HG02852 (cell line): Measurements from ENCODE around the gene PLCB4.

Source experiments
- ATAC-seq: cut with Tn5 transposase; IDR thresholded peaks from one replicate; pipeline ENCODE4 v1.9.1; 2021; ENCODE audit warnings: mild to moderate bottlenecking, moderate library complexity; ENCODE audit not compliant: unreplicated experiment

Gene PLCB4

GRCh38 chr20:9100691-9101090, 31.8 kb downstream of the PLCB4 start:
- ATAC-seq: no peak

GRCh38 chr20:9102456-9102855, 33.6 kb downstream of the PLCB4 start:
- ATAC-seq: no peak

- no peak for ATAC-seq
Measured at GRCh38 chr20:9103955-9104354, 35.1 kb downstream of the PLCB4 start.

- no peak for ATAC-seq
Measured at GRCh38 chr20:9108260-9108659, 39.4 kb downstream of the PLCB4 start.

GRCh38 chr20:9109566-9109965, 40.7 kb downstream of the PLCB4 start:
- ATAC-seq: no peak

- no peak for ATAC-seq
Measured at GRCh38 chr20:9110365-9110764, 41.5 kb downstream of the PLCB4 start.

GRCh38 chr20:9110916-9111432, 42.1 kb downstream of the PLCB4 start:
- ATAC-seq: no peak

- no peak for ATAC-seq
Measured at GRCh38 chr20:9112541-9113515, 43.9 kb downstream of the PLCB4 start.

GRCh38 chr20:9114709-9115108, 45.8 kb downstream of the PLCB4 start:
- no peak for ATAC-seq

GRCh38 chr20:9117548-9117947, 48.7 kb downstream of the PLCB4 start:
- ATAC-seq: no peak

- no peak for ATAC-seq
Measured at GRCh38 chr20:9119776-9120175, 50.9 kb downstream of the PLCB4 start.

- ATAC-seq: no peak
Measured at GRCh38 chr20:9121211-9121610, 52.3 kb downstream of the PLCB4 start.

GRCh38 chr20:9122571-9122970, 53.7 kb downstream of the PLCB4 start:
- ATAC-seq: no peak

GRCh38 chr20:9126527-9126926, 57.6 kb downstream of the PLCB4 start:
- no peak for ATAC-seq

- no peak for ATAC-seq
Measured at GRCh38 chr20:9128568-9128967, 59.7 kb downstream of the PLCB4 start.

- no peak for ATAC-seq
Measured at GRCh38 chr20:9129756-9130155, 60.9 kb downstream of the PLCB4 start.

GRCh38 chr20:9130521-9130920, 61.6 kb downstream of the PLCB4 start:
- no peak for ATAC-seq

GRCh38 chr20:9131841-9132240, 63.0 kb downstream of the PLCB4 start:
- no peak for ATAC-seq

GRCh38 chr20:9134346-9134745, 65.5 kb downstream of the PLCB4 start:
- ATAC-seq: no peak

GRCh38 chr20:9136114-9136513, 67.2 kb downstream of the PLCB4 start:
- ATAC-seq: no peak

- ATAC-seq: no peak
Measured at GRCh38 chr20:9137001-9137400, 68.1 kb downstream of the PLCB4 start.

- ATAC-seq: no peak
Measured at GRCh38 chr20:9139106-9139833, 70.4 kb downstream of the PLCB4 start.
